Neural cell (in vitro differentiated cells): ENCODE results near the gene EHMT1. TPM values are rescaled to one million over a fixed set of nuclear protein-coding genes. Genes with fewer than 3 reads are reported as not detected.
A peak's percentile ranks its signal among the peaks of the same experiment; 100 is the strongest.
"Not testable (repeated sequence)": the region's sequence is repeated elsewhere in the genome, so short reads cannot be mapped to it uniquely, and the experiment has no call there.

Source experiments
- H2AFZ ChIP-seq: fragments of 200-600, 300-800 bp; sonication (generic), shearing (Covaris generic); 2 replicates; pipeline ENCODE4 v1.6.0; 2014; ENCODE audit warnings: low read depth, mild to moderate bottlenecking, antibody characterized with exemption, low read length, moderate library complexity
- H3F3A ChIP-seq: fragments of 200-600 bp; shearing (Covaris generic); 2 replicates; pipeline ENCODE4 v1.6.1; 2016; ENCODE audit warnings: mild to moderate bottlenecking, moderate library complexity, mixed read lengths, antibody characterized with exemption, low read length; ENCODE audit not compliant: insufficient read depth, poor library complexity, severe bottlenecking
- H3K27ac ChIP-seq: fragments of 200-600, 300-800 bp; sonication (generic), shearing (Covaris generic); 2 replicates; pipeline ENCODE4 v1.5.1; 2014; ENCODE audit warnings: mild to moderate bottlenecking, low read length, moderate library complexity
- H3K27me3 ChIP-seq: fragments of 300-800, 200-600 bp; sonication (generic), shearing (Covaris generic); 2 replicates; pipeline ENCODE4 v1.6.0; 2014; ENCODE audit warnings: mild to moderate bottlenecking, low read depth, low read length, moderate library complexity; ENCODE audit not compliant: insufficient read depth
- H3K36me3 ChIP-seq: fragments of 300-800, 200-600 bp; sonication (generic), shearing (Covaris generic); 2 replicates; pipeline ENCODE4 v1.5.1; 2014; ENCODE audit warnings: mild to moderate bottlenecking, antibody characterized with exemption, low read length, moderate library complexity; ENCODE audit not compliant: insufficient read depth
- H3K4me2 ChIP-seq: fragments of 300-800, 200-600 bp; sonication (generic), shearing (Covaris generic); 2 replicates; pipeline ENCODE4 v1.6.0; 2014; ENCODE audit warnings: mild to moderate bottlenecking, low read length
- H3K4me3 ChIP-seq: fragments of 300-800, 200-600 bp; sonication (generic), shearing (Covaris generic); 2 replicates; pipeline ENCODE4 v1.5.1; 2014; ENCODE audit warnings: mild to moderate bottlenecking, low read length, moderate library complexity
- H3K79me2 ChIP-seq: fragments of 200-600 bp; shearing (Covaris generic); replicated peaks from 2 replicates; pipeline ENCODE4 v1.6.0; 2014; ENCODE audit warnings: mild to moderate bottlenecking, low read length, moderate library complexity; ENCODE audit not compliant: insufficient read depth
- H3K9ac ChIP-seq: fragments of 300-800, 200-600 bp; sonication (generic), shearing (Covaris generic); 2 replicates; pipeline ENCODE4 v1.6.1; 2016; ENCODE audit warnings: mild to moderate bottlenecking, low read length, mixed read lengths
- H3K9me2 ChIP-seq: fragments of 200-600 bp; shearing (Covaris generic); 2 replicates; pipeline ENCODE4 v1.6.1; 2016; ENCODE audit warnings: mild to moderate bottlenecking, low read length, mixed read lengths; ENCODE audit not compliant: insufficient read depth
- H3K9me3 ChIP-seq: fragments of 200-600, 300-800 bp; sonication (generic), shearing (Covaris generic); 2 replicates; pipeline ENCODE4 v1.6.1; 2016; ENCODE audit warnings: mild to moderate bottlenecking, mixed run types, low read length, moderate library complexity, mixed read lengths
- H4K20me1 ChIP-seq: fragments of 200-600 bp; shearing (Covaris generic); 2 replicates; pipeline ENCODE4 v1.6.1; 2016; ENCODE audit warnings: mild to moderate bottlenecking, mixed run types; ENCODE audit not compliant: insufficient read depth
- CTCF ChIP-seq: fragments of 450-650 bp; IDR thresholded peaks from 2 replicates; pipeline ENCODE4 v1.5.1; 2014; ENCODE audit warnings: antibody characterized with exemption, mild to moderate bottlenecking, moderate library complexity; ENCODE audit not compliant: poor library complexity, severe bottlenecking
- EP300 ChIP-seq: fragments of 450-650 bp; conservative IDR thresholded peaks from 2 replicates; pipeline ENCODE4 v1.6.1; 2014; ENCODE audit warnings: antibody characterized with exemption, mild to moderate bottlenecking, moderate library complexity; ENCODE audit not compliant: poor library complexity, severe bottlenecking
- EZH2 ChIP-seq: fragments of 200-600, 300-800 bp; shearing (Covaris generic), sonication (generic); IDR thresholded peaks from 2 replicates; pipeline ENCODE4 v1.6.1; 2014; ENCODE audit warnings: antibody characterized with exemption, low read length, borderline replicate concordance, mild to moderate bottlenecking; ENCODE audit not compliant: insufficient read depth, poor library complexity, severe bottlenecking
- MXI1 ChIP-seq: fragments of 450-650 bp; conservative IDR thresholded peaks from 2 replicates; pipeline ENCODE4 v1.6.1; 2014; ENCODE audit warnings: antibody characterized with exemption, mild to moderate bottlenecking; ENCODE audit not compliant: poor library complexity, severe bottlenecking
- POLR2AphosphoS5 ChIP-seq: IDR thresholded peaks from 2 replicates; pipeline ENCODE4 v1.6.1; 2012
- RAD21 ChIP-seq: fragments of 450-650 bp; conservative IDR thresholded peaks from 2 replicates; pipeline ENCODE4 v1.6.1; 2014; ENCODE audit warnings: antibody characterized with exemption, mild to moderate bottlenecking, moderate library complexity
- REST ChIP-seq: IDR thresholded peaks from 2 replicates; pipeline ENCODE4 v1.6.1; 2012; ENCODE audit warnings: borderline replicate concordance
- SMC3 ChIP-seq: fragments of 450-650 bp; conservative IDR thresholded peaks from 2 replicates; pipeline ENCODE4 v1.6.1; 2014; ENCODE audit warnings: antibody characterized with exemption, mild to moderate bottlenecking, moderate library complexity; ENCODE audit not compliant: poor library complexity
- TAF1 ChIP-seq: IDR thresholded peaks from 2 replicates; pipeline ENCODE4 v1.6.1; 2012; ENCODE audit warnings: low read depth
- polyA plus RNA-seq: library from polyadenylated mRNA; depleted of rRNA; stranded (reverse); fragments of >200 nt; gene quantifications from 2 replicates; pipeline ENCODE4 v1.2.3, GENCODE V29; 2014

Gene EHMT1
- polyA plus RNA-seq, 1 donor from 2014 or later: 53.0 TPM

- Histone ChIP-seq H3K4me3 (peak overlapping the region; percentile 73), H3K4me2 (peak overlapping the region; percentile 87), H3K79me2 (peaks cover 79% of the 10 kb centered on the region), H3K9me2 (no peaks in the 10 kb centered on the region), H3K36me3 (no peaks in the 10 kb centered on the region), H3K9me3 (no peaks in the 10 kb centered on the region), H2AFZ (no peak overlapping the region), H4K20me1 (no peaks in the 10 kb centered on the region), H3K27ac (no peak overlapping the region), H3K9ac (peak overlapping the region; percentile 12), H3K27me3 (no peaks in the 10 kb centered on the region), H3F3A (no peaks in the 10 kb centered on the region)
- TF ChIP-seq CTCF (peak; percentile 46), MXI1 (no peak), SMC3 (no peak), EP300 (no peak), REST (no peak), POLR2AphosphoS5 (no peak)
Observed at GRCh38 chr9:137621131-137621757, 2.4 kb downstream of the EHMT1 start.

GRCh38 chr9:137622211-137622610 is 3.4 kb downstream of the EHMT1 start:
- not testable (repeated sequence) for H3K4me2 ChIP-seq, H3F3A ChIP-seq, H3K4me3 ChIP-seq, H3K9ac ChIP-seq, H3K27me3 ChIP-seq, H3K36me3 ChIP-seq, H3K27ac ChIP-seq, H4K20me1 ChIP-seq, H2AFZ ChIP-seq, H3K9me2 ChIP-seq, H3K9me3 ChIP-seq
- peaks cover 85% of the 10 kb centered on the region for H3K79me2 ChIP-seq

- Histone ChIP-seq H4K20me1 (no peaks in the 10 kb centered on the region), H2AFZ (no peak overlapping the region), H3K9me2 (no peaks in the 10 kb centered on the region), H3K9ac (no peak overlapping the region), H3K36me3 (no peaks in the 10 kb centered on the region), H3K4me2 (no peak overlapping the region), H3K4me3 (no peak overlapping the region), H3K27ac (no peak overlapping the region), H3K9me3 (no peaks in the 10 kb centered on the region), H3F3A (no peaks in the 10 kb centered on the region), H3K27me3 (no peaks in the 10 kb centered on the region), H3K79me2 (peaks cover 85% of the 10 kb centered on the region)
- TF ChIP-seq MXI1: no peak
- TF ChIP-seq EP300: no peak
- TF ChIP-seq EZH2: no peak
- no peak for TF ChIP-seq TAF1
- TF ChIP-seq RAD21: no peak
- TF ChIP-seq POLR2AphosphoS5: no peak
- TF ChIP-seq REST: no peak
- no peak for TF ChIP-seq CTCF
- TF ChIP-seq SMC3: no peak
Observed at GRCh38 chr9:137626464-137626863, 7.7 kb downstream of the EHMT1 start.
